Fibroblast of mammary gland (primary cell): ENCODE results near the gene CTR9.

ENCODE experiments used
- DNase-seq: peaks from one replicate; pipeline ENCODE4 v3.0.0-alpha.2; 2010; ENCODE audit warnings: low read depth
- H3K4me3 ChIP-seq: 2 replicates; pipeline ENCODE4 v1.5.1; 2011; ENCODE audit warnings: low read depth, mild to moderate bottlenecking, low read length, moderate library complexity; ENCODE audit not compliant: control insufficient read depth
- TF ChIP-seq, protein P1 (sequence below): conservative IDR thresholded peaks from 2 replicates; pipeline ENCODE4 v1.5.1; 2011; ENCODE audit warnings: low read depth, low read length, inconsistent platforms; ENCODE audit not compliant: control insufficient read depth, insufficient read depth

CTR9 gene

DNA sequence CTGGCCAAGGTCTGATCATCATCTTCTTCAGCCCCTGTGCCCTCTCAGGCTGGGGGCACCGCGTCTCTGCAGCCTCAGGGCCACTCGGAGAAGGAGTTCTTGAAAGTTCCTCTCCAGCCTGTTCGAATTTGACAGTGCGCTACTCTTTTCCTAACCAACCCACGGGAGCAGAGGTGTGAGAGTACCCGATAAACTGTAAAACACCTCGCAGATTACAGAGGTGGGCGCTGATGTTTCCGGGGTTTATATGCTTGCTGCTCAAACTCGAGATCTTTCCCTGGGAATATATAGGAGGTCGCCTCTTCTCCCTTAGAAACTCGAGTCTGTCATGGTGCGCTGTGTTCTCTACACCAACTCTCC is 515 bp downstream of the CTR9 start:
- DNase-seq, result no peak
- peak overlapping the region; percentile 87 for H3K4me3 ChIP-seq
- TF ChIP-seq, protein P1, sequence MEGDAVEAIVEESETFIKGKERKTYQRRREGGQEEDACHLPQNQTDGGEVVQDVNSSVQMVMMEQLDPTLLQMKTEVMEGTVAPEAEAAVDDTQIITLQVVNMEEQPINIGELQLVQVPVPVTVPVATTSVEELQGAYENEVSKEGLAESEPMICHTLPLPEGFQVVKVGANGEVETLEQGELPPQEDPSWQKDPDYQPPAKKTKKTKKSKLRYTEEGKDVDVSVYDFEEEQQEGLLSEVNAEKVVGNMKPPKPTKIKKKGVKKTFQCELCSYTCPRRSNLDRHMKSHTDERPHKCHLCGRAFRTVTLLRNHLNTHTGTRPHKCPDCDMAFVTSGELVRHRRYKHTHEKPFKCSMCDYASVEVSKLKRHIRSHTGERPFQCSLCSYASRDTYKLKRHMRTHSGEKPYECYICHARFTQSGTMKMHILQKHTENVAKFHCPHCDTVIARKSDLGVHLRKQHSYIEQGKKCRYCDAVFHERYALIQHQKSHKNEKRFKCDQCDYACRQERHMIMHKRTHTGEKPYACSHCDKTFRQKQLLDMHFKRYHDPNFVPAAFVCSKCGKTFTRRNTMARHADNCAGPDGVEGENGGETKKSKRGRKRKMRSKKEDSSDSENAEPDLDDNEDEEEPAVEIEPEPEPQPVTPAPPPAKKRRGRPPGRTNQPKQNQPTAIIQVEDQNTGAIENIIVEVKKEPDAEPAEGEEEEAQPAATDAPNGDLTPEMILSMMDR, result no peak

DNA sequence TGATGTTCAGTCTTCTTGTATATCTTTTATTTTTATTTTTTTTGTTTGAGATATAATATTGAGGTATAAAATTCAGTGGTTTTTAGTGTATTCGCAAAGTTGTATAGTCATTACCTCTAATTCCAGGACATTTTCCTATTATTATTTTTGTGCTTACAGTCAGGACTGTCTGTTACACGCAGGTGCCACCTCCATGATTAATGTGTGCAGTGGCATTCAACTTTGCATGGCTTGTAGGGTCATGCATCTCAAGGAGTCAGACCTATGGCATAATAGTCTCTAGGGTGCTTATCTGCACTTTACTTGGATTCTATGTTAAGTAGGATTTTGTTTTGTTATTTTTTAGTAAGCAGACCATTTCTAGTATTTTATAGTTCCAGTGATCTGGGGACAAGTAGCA is 1.0 kb downstream of the CTR9 start:
- TF ChIP-seq, protein P1, result no peak
- no peak for DNase-seq
- H3K4me3 ChIP-seq, result peak overlapping the region; percentile 87

DNA sequence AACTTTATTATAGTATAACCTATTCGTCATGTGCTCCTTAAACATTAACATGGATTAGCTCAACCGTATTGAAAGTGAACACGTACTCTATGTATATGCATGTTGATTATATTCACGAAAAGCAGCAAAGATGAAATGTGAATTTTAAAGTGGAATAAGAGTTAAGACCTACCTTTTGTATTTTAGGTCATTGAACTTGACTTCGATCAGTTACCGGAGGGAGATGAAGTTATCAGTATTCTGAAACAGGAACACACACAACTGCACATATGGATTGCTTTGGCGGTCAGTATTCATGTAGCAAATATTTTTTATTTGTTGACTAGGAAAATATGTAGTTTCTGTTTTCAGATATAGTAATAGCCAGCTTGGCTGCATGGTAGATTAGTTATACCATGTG is 1.4 kb downstream of the CTR9 start:
- TF ChIP-seq, protein P1, result no peak
- DNase-seq, result no peak
- no peak overlapping the region for H3K4me3 ChIP-seq

DNA sequence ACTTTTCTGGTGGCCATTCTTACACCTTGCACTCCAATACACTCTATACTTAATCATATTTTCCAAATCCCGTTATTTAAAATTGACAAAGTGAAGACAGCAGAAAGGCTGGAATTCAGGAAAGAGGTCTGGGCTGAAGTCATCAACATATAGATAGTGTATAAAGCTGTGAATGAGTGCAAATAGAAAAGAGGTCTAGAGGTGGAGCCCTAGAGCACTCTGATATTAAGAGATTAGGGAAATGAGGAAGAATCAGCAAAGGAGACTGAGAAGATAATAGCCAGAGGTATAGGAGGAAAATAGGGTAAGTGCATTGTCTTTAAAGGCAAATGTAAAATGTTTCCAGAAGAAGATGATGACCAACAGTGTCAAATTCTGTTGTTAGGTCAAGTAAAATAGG is 7.9 kb downstream of the CTR9 start:
- DNase-seq, result no peak
- TF ChIP-seq, protein P1, result peak; percentile 39

DNA sequence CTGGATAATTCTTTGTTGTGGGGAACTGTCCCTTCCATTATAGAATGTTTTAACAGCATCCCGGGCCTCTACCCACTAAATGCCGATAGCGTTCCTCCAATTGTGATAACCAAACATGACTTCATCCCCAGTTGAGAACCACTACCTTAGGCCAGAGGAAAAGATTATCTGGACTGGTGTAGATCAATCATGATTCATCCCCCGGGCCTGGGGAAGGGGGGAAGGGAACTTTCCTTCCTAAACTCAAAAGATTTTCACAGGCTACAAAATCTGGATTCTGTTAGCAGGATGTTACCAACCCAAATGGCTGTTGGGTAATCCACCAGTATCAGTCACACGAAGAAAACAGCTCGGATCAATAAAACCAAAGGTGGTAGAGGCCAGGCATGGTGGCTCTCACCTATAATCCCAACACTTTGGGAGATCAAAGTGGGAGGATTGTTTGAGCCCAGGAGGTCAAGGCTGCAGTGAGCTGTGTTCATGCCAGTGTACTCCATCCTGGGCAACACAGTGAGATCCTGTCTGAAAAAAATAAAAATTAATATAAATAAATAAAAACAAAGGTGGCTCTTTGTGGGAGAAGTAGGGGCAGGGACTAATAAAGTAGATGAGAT is 10.1 kb downstream of the CTR9 start:
- no peak overlapping the region for H3K4me3 ChIP-seq
- DNase-seq, result peak; percentile 32
- TF ChIP-seq, protein P1, result no peak

More for the DNA sequence above, 7.9 kb downstream of the CTR9 start:
- no peak overlapping the region for H3K4me3 ChIP-seq

DNA sequence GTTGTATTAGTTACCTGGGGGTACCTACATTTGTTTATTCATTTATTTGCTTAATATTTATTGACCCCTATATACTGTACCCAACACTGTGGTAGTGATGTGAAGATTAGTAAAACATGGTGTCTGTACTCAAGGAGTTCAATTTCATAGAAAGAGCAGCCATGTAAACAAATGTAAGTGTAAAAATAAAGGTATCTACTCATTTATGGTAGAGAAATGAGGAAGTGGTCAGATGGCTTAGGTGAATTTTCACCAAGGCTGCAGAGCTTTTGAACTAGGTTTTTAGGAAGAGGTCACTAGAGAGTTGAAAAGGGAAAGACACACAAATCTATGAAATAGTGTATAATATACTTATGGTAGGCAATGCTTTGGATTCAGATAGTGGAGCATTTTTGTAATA is 11.1 kb downstream of the CTR9 start:
- TF ChIP-seq, protein P1, result no peak
- H3K4me3 ChIP-seq, result no peak overlapping the region

DNA sequence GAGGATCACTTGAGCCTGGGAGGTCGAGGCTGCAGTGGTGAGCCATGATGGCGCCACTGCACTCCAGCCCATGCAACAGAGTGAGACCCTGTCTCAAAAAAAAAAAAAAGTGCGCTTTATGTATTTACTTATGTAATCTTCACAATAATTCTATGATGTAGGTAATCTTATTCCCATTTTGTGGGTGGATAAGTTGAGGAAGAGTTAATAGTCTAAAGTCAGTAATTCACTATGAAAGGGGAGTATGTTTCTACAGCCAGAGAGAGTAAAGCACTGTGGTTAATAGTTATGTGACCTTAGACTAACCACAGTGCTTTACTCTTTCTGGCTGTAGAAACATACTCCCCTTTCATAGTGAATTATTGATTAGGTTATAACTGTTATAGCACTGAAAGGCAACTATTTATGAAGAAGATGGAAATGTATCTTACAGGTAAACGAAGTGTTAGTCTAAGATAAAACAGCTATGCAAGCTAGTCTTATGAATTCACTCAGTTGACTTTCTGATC is 11.9 kb downstream of the CTR9 start:
- TF ChIP-seq, protein P1, result no peak
- H3K4me3 ChIP-seq, result no peak overlapping the region
- no peak for DNase-seq

More for the DNA sequence above, 11.1 kb downstream of the CTR9 start:
- DNase-seq, result no peak
